Panc1 (cell line): ENCODE measurements around the gene ADAM22. TPM values are rescaled to one million over a fixed set of nuclear protein-coding genes. Genes with fewer than 3 reads are reported as not detected.

Source experiments
- ATAC-seq: fragments of 200-7000 bp; cut with Tn5 transposase; 2 replicates; pipeline ENCODE4 v1.9.1; 2020; ENCODE audit warnings: mild to moderate bottlenecking, moderate library complexity
- BruUV-seq: library from RNA; stranded (reverse); fragments of 400-500 nt; replicated peaks from 2 replicates; lab custom pipeline; 2021; lab: Mats Ljungman, UMichigan
- CTCF ChIA-PET: fragments of 300-600 bp; sonication (Branson Sonifier 250); formaldehyde crosslinking; loops from one replicate; lab custom pipeline; 2022; ENCODE audit warnings: antibody characterized with exemption; lab: Charles Lee
- POLR2A ChIA-PET: fragments of 300-600 bp; sonication (Branson Sonifier 250); formaldehyde crosslinking; loops from one replicate; lab custom pipeline; 2022; ENCODE audit warnings: antibody characterized with exemption; lab: Charles Lee
- DNase-seq: peaks from one replicate; pipeline ENCODE4 v3.0.0-alpha.2; 2010; ENCODE audit warnings: low read depth, low spot score
- H3K27ac ChIP-seq: 2 replicates; pipeline ENCODE4 v1.5.1; 2011; ENCODE audit warnings: mild to moderate bottlenecking, low read length, inconsistent platforms
- H3K27me3 ChIP-seq: fragments of 200-500 bp; sonication (Bioruptor generic); 2 replicates; pipeline ENCODE4 v1.6.0; 2014; ENCODE audit warnings: low read length, inconsistent platforms; ENCODE audit not compliant: control insufficient read depth, insufficient read depth
- H3K36me3 ChIP-seq: fragments of 200-500 bp; sonication (Bioruptor generic); 2 replicates; pipeline ENCODE4 v1.5.1; 2014; ENCODE audit warnings: inconsistent platforms, mild to moderate bottlenecking, low read length, moderate library complexity; ENCODE audit not compliant: control insufficient read depth, insufficient read depth
- H3K4me1 ChIP-seq: 2 replicates; pipeline ENCODE4 v1.5.1; 2011; ENCODE audit warnings: inconsistent platforms, mild to moderate bottlenecking, low read length, moderate library complexity; ENCODE audit not compliant: control insufficient read depth, insufficient read depth
- H3K4me3 ChIP-seq, 2 experiments: 2 replicates each; pipeline ENCODE4 v1.5.1; 2011 to 2012; ENCODE audit warnings: low read depth in 2 of 2, low read length in 2 of 2, mild to moderate bottlenecking in 2 of 2, inconsistent platforms in 1 of 2, moderate library complexity in 1 of 2
- H3K9me3 ChIP-seq: fragments of 200-500 bp; sonication (Bioruptor generic); 2 replicates; pipeline ENCODE4 v1.5.1; 2014; ENCODE audit warnings: low read depth, mild to moderate bottlenecking, inconsistent platforms, low read length, moderate library complexity; ENCODE audit not compliant: control insufficient read depth, insufficient read depth
- POLR2AphosphoS5 ChIP-seq: IDR thresholded peaks from 2 replicates; pipeline ENCODE4 v1.6.1; 2012; ENCODE audit warnings: mild to moderate bottlenecking, low read depth, low read length, moderate library complexity
- REST ChIP-seq, 2 experiments: IDR thresholded peaks; 2 replicates each; pipeline ENCODE4 v1.6.1; 2011 to 2012; ENCODE audit warnings: low read depth in 2 of 2, control low read depth in 1 of 2, low read length in 1 of 2, mild to moderate bottlenecking in 1 of 2, moderate library complexity in 1 of 2; ENCODE audit not compliant: insufficient read depth in 1 of 2
- SIN3A ChIP-seq: IDR thresholded peaks from 2 replicates; pipeline ENCODE4 v1.6.1; 2012; ENCODE audit warnings: low read depth, mild to moderate bottlenecking, low read length, moderate library complexity, borderline replicate concordance; ENCODE audit not compliant: insufficient read depth
- TCF7L2 ChIP-seq: IDR thresholded peaks from 2 replicates; pipeline ENCODE4 v1.6.1; 2011; ENCODE audit warnings: mild to moderate bottlenecking, low read depth, low read length, inconsistent platforms
- in situ Hi-C: cut with HindIII; loops from 2 replicates; pipeline ENCODE4 v1.10.0; 2016; ENCODE audit warnings: low sequenced_read_pairs, low pct_unique_long_range_greater_than_20kb
- intact Hi-C: fragments of 100-400 bp; cut with micrococcal nuclease; formaldehyde crosslinking; loops from one replicate; pipeline ENCODE4 v1.10.0; 2022; ENCODE audit not compliant: unreplicated experiment
- total RNA-seq: library from RNA; stranded (reverse); gene quantifications from one replicate; pipeline ENCODE4 v1.2.1, GENCODE V29; 2021; ENCODE audit not compliant: unreplicated experiment
- TF ChIP-seq, protein P1 (sequence below): fragments of 450-650 bp; IDR thresholded peaks from 2 replicates; pipeline ENCODE4 v1.5.1; 2017; ENCODE audit warnings: mild to moderate bottlenecking

Gene ADAM22
- total RNA-seq, 1 experiment from 2014 or later = 4.2 TPM

GRCh38 chr7:88005191-88005590 is 71.1 kb downstream of the ADAM22 start:
- Histone ChIP-seq H3K4me3 (no peak overlapping the region), H3K4me1 (no peaks in the 10 kb centered on the region), H3K27ac (no peak overlapping the region), H3K9me3 (no peaks in the 10 kb centered on the region), H3K27me3 (no peaks in the 10 kb centered on the region), H3K36me3 (no peaks in the 10 kb centered on the region)
- in situ Hi-C loops = no loop called here
- no TSS peak for BruUV-seq
- no peak for DNase-seq
- no peak for ATAC-seq
- TF ChIP-seq, protein P1, sequence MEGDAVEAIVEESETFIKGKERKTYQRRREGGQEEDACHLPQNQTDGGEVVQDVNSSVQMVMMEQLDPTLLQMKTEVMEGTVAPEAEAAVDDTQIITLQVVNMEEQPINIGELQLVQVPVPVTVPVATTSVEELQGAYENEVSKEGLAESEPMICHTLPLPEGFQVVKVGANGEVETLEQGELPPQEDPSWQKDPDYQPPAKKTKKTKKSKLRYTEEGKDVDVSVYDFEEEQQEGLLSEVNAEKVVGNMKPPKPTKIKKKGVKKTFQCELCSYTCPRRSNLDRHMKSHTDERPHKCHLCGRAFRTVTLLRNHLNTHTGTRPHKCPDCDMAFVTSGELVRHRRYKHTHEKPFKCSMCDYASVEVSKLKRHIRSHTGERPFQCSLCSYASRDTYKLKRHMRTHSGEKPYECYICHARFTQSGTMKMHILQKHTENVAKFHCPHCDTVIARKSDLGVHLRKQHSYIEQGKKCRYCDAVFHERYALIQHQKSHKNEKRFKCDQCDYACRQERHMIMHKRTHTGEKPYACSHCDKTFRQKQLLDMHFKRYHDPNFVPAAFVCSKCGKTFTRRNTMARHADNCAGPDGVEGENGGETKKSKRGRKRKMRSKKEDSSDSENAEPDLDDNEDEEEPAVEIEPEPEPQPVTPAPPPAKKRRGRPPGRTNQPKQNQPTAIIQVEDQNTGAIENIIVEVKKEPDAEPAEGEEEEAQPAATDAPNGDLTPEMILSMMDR = no peak
- TF ChIP-seq SIN3A (no peak), REST (IDR thresholded peaks at IDR 0.05; ENCODE audit: insufficient read depth in 1 of 2, low read depth in 2 of 2, low read length in 1 of 2) (no peak), POLR2AphosphoS5 (no peak), TCF7L2 (no peak)
- ChIA-PET CTCF (no interaction called here), POLR2A (no interaction called here)
- intact Hi-C loops = no loop called here

DNA sequence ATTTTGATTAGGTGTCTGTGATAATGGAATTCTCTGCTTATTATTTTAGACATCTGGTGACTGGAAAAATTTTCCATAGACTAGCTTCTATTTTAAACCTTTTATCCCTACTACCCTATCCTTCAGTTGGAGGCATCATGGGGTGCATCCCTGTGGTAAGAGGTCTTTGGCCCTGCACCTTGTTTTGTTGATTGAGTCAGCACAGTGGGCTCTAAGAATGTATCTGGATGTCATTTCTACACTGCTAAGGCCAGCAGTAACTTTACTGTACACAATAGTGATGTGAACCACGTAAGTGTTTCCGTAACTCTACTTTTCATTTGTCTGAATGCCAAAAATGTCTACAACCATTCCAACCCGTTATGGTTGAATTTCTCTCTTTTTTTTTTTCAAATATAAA is 75.6 kb downstream of the ADAM22 start:
- Histone ChIP-seq H3K4me1 (no peaks in the 10 kb centered on the region), H3K36me3 (no peaks in the 10 kb centered on the region), H3K9me3 (no peaks in the 10 kb centered on the region), H3K27ac (no peak overlapping the region), H3K27me3 (no peaks in the 10 kb centered on the region), H3K4me3 (no peak overlapping the region)
- ATAC-seq = no peak
- in situ Hi-C loops = no loop called here
- no TSS peak for BruUV-seq
- DNase-seq = no peak
- ChIA-PET CTCF (no interaction called here), POLR2A (no interaction called here)
- intact Hi-C loops = no loop called here
- TF ChIP-seq SIN3A (no peak), REST (IDR thresholded peaks at IDR 0.05; ENCODE audit: insufficient read depth in 1 of 2, low read depth in 2 of 2, low read length in 1 of 2) (no peak), POLR2AphosphoS5 (no peak), TCF7L2 (no peak)
- TF ChIP-seq, protein P1 = no peak
